ENCODE data around the gene SPSB2.
A peak's percentile ranks its signal among the peaks of the same experiment; 100 is the strongest.

SPSB2 gene

DNA sequence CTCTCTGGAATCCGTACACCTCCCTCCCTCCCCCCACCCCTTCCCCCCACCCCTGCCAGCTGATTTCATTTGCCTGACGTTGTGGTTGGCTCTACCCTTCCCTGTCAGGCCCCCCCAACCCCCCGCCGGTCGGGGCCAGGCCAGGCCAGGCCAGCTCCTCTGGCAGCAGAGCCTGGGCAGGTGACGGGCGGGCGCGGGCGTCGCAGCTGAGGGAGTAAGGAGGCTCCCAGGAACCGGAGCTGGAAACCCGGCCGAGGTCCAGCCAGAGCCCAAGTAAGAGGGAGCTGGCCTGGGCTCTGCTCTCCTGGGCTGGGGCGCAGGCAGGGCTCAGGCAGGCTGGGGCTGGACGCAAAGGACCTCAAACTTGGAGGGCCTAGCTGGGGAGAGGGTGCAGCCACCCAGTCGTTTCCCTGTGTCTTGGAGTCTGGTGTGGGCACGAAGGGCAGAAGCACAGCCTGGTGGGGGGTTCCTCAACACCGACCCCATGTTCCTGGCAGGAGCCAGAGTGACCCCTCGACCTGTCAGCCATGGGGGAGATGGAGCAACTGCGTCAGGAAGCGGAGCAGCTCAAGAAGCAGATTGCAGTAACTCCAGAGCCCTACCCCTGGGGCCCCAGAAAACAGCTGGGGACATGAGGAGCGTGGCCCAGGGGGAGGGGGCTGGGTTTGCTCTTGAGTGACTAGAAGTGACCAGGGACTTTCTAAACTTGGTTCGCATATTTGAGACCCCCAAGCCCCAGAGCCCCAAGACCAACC lies 32.2 kb downstream of the SPSB2 start, which contains the start of gene GNB3:
Gene GNB3, plus strand, starts transcription at position 165 of the 755 bp plus-strand sequence. Its CDS starts 363 bp downstream, at position 528.
- H3K27ac ChIP-seq (ENCODE audit: insufficient read depth in 1 of 2, low read depth in 1 of 2, low read length in 2 of 2, poor library complexity in 1 of 2, severe bottlenecking in 2 of 2) = no peak within 1 kb of the TSS
- 95% methylated on average over 17 of the region's 24 CpGs for WGBS (ENCODE audit: insufficient coverage)
- no peaks in the 10 kb centered on the region for H3K4me1 ChIP-seq (ENCODE audit: control extremely low read depth in 1 of 4, control insufficient read depth in 4 of 4, insufficient read depth in 4 of 4, low read length in 3 of 4)
- DNase-seq = no peak
- H3K4me3 ChIP-seq (ENCODE audit: control insufficient read depth in 1 of 7, extremely low read depth in 1 of 7, insufficient read depth in 4 of 7, low read depth in 2 of 7, low read length in 6 of 7) = no peak within 1 kb of the TSS
- CTCF ChIA-PET = interaction anchor here (0.7 to 2.3 kb wide), 5 partner anchors 10 to 217 kb away, joined by 3 to 6 read pairs (median 3); no protein-coding TSS in a partner anchor
- H3K9me3 ChIP-seq (ENCODE audit: control extremely low read depth in 1 of 5, control insufficient read depth in 4 of 5, insufficient read depth in 2 of 5, low read depth in 1 of 5, low read length in 4 of 5) = no peaks in the 10 kb centered on the region
- H3K36me3 ChIP-seq (ENCODE audit: control insufficient read depth in 4 of 4, insufficient read depth in 4 of 4, low read length in 3 of 4) = peaks cover 4 to 63% (median 14%) of the 10 kb centered on the region in 4 experiments
- POLR2A ChIA-PET = no interaction called here
- H3K27me3 ChIP-seq (replicated peaks in 2 of 5; ENCODE audit: control insufficient read depth in 4 of 5, insufficient read depth in 5 of 5, low read length in 4 of 5) = no peaks in the 10 kb centered on the region

GRCh38 chr12:6840330-6840729 lies 32.8 kb downstream of the SPSB2 start:
- Histone ChIP-seq H3K27me3 (replicated peaks in 2 of 5; ENCODE audit: control insufficient read depth in 4 of 5, insufficient read depth in 5 of 5, low read length in 4 of 5) (no peaks in the 10 kb centered on the region), H3K4me1 (ENCODE audit: control extremely low read depth in 1 of 4, control insufficient read depth in 4 of 4, insufficient read depth in 4 of 4, low read length in 3 of 4) (peaks cover 0 to 2% (median 0%) of the 10 kb centered on the region in 4 experiments), H3K9me3 (ENCODE audit: control extremely low read depth in 1 of 5, control insufficient read depth in 4 of 5, insufficient read depth in 2 of 5, low read depth in 1 of 5, low read length in 4 of 5) (no peaks in the 10 kb centered on the region), H3K27ac (ENCODE audit: insufficient read depth in 1 of 2, low read depth in 1 of 2, low read length in 2 of 2, poor library complexity in 1 of 2, severe bottlenecking in 2 of 2) (no peak overlapping the region), H3K36me3 (ENCODE audit: control insufficient read depth in 4 of 4, insufficient read depth in 4 of 4, low read length in 3 of 4) (peaks cover 4 to 57% (median 10%) of the 10 kb centered on the region in 4 experiments), H3K4me3 (ENCODE audit: control insufficient read depth in 1 of 7, extremely low read depth in 1 of 7, insufficient read depth in 4 of 7, low read depth in 2 of 7, low read length in 6 of 7) (no peak overlapping the region)
- peak in 2 of 3 donors; percentile 25 to 50 for DNase-seq
- CTCF ChIA-PET = interaction anchor here (1.1 to 2.3 kb wide), 4 partner anchors 10 to 216 kb away, joined by 3 to 6 read pairs (median 4); no protein-coding TSS in a partner anchor
- POLR2A ChIA-PET = no interaction called here
- WGBS (ENCODE audit: insufficient coverage) = 100% methylated on average over 1 of the region's 1 CpG

DNA sequence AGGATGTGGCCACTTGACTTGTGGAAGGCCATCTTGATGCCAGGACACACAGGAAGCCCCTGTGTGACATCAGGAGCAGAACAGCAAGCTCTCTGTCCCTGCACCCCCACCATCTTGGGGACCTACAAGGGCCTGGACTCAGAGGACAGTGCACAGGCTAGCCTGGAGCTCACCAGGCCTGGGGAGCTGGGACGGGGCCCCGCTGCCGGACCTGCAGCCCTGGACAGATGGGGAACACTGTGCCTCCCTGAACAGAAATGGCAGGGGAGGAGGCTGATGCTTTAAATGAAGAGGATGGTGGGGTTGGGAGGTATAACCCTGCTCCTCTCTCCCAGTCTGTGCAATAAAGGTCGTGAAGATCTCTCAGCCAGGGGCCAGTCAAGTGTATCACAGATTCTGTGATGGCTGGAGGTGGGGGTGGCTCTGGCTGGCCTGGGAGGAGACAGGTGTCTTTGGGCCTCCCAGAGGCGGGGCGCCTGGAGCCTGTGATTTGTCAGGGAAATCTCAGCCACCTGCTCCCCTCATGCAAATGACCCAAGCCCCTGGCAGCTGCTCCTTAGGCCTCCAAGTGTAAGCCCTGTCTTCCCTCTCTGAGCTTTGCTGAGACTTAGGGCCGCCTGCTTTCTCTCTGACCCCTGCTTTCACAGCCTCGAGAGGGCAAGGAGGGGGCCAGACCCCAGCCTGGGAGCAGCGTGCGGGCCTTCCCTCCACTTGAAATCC lies 33.5 kb downstream of the SPSB2 start:
- ChIA-PET CTCF (interaction anchor here (1.1 to 3.4 kb wide), 5 partner anchors 9 to 216 kb away, joined by 3 to 12 read pairs (median 6); partner anchors contain the start of gene MLF2), POLR2A (no interaction called here)
- Histone ChIP-seq H3K27me3 (replicated peaks in 2 of 5; ENCODE audit: control insufficient read depth in 4 of 5, insufficient read depth in 5 of 5, low read length in 4 of 5) (no peaks in the 10 kb centered on the region), H3K36me3 (ENCODE audit: control insufficient read depth in 4 of 4, insufficient read depth in 4 of 4, low read length in 3 of 4) (peaks cover 2 to 50% (median 8%) of the 10 kb centered on the region in 4 experiments), H3K4me1 (ENCODE audit: control extremely low read depth in 1 of 4, control insufficient read depth in 4 of 4, insufficient read depth in 4 of 4, low read length in 3 of 4) (peaks cover 0 to 2% (median 0%) of the 10 kb centered on the region in 4 experiments), H3K9me3 (ENCODE audit: control extremely low read depth in 1 of 5, control insufficient read depth in 4 of 5, insufficient read depth in 2 of 5, low read depth in 1 of 5, low read length in 4 of 5) (no peaks in the 10 kb centered on the region), H3K27ac (ENCODE audit: insufficient read depth in 1 of 2, low read depth in 1 of 2, low read length in 2 of 2, poor library complexity in 1 of 2, severe bottlenecking in 2 of 2) (no peak overlapping the region), H3K4me3 (ENCODE audit: control insufficient read depth in 1 of 7, extremely low read depth in 1 of 7, insufficient read depth in 4 of 7, low read depth in 2 of 7, low read length in 6 of 7) (no peak overlapping the region)
- no peak for DNase-seq
- WGBS (ENCODE audit: insufficient coverage) = 93% methylated on average over 8 of the region's 10 CpGs

DNA sequence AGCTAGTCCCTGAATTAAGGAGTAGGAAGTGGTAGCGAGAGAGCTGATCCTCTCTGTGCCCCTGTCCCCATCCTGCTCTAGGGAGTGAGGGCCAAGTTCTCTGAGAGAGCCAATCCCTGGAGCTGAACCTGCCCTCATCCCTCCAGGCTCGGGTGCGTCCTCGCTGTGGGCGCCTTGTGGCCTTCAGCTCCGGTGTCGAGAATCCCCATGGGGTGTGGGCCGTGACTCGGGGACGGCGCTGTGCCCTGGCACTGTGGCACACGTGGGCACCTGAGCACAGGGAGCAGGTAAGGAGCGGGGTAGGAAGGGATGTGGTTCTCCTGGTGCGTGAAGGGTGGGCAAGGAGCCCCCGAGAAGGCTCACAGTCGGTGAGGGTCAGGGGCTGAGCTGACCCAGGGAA lies 34.2 kb downstream of the SPSB2 start:
- DNase-seq = no peak
- CTCF ChIA-PET = interaction anchor here (1.5 to 3.4 kb wide), 4 partner anchors 8 to 85 kb away, joined by 4 to 12 read pairs (median 6); partner anchors contain the start of gene MLF2
- H3K27me3 ChIP-seq (replicated peaks in 2 of 5; ENCODE audit: control insufficient read depth in 4 of 5, insufficient read depth in 5 of 5, low read length in 4 of 5) = no peaks in the 10 kb centered on the region
- POLR2A ChIA-PET = no interaction called here
- no peaks in the 10 kb centered on the region for H3K9me3 ChIP-seq (ENCODE audit: control extremely low read depth in 1 of 5, control insufficient read depth in 4 of 5, insufficient read depth in 2 of 5, low read depth in 1 of 5, low read length in 4 of 5)
- H3K27ac ChIP-seq (ENCODE audit: insufficient read depth in 1 of 2, low read depth in 1 of 2, low read length in 2 of 2, poor library complexity in 1 of 2, severe bottlenecking in 2 of 2) = no peak overlapping the region
- H3K4me3 ChIP-seq (ENCODE audit: control insufficient read depth in 1 of 7, extremely low read depth in 1 of 7, insufficient read depth in 4 of 7, low read depth in 2 of 7, low read length in 6 of 7) = no peak overlapping the region
- H3K36me3 ChIP-seq (ENCODE audit: control insufficient read depth in 4 of 4, insufficient read depth in 4 of 4, low read length in 3 of 4) = peaks cover 2 to 52% (median 8%) of the 10 kb centered on the region in 4 experiments
- peaks cover 0 to 2% (median 0%) of the 10 kb centered on the region in 4 experiments for H3K4me1 ChIP-seq (ENCODE audit: control extremely low read depth in 1 of 4, control insufficient read depth in 4 of 4, insufficient read depth in 4 of 4, low read length in 3 of 4)
- WGBS (ENCODE audit: insufficient coverage) = 98% methylated on average over 13 of the region's 16 CpGs

DNA sequence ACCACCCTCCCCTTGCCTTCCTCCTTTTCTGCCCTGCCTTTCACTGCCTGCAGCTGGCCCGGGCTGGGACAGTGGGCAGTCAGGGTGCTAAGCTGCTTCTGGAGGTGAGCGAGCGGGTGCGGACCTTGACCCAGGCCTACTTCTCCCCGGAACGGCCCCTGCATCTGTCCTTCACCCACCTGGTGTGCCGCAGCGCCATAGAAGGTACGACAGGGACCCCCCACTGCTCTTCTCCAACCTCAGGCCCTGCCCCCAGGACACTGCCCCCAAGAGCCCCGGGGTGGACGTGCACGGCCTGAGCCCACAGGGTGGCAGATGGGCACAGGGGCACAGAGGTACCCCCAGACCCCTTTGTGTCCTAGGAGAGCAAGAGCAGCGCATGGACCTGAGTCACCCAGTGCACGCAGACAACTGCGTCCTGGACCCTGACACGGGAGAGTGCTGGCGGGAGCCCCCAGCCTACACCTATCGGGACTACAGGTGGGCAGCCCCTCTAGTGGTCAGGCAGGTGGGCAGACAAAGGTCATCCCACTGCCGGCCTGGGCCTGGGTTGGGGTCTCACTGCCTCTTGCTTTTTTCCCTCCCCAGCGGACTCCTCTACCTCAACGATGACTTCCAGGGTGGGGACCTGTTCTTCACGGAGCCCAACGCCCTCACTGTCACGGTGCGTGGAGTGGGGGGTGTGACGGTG lies 35.6 kb downstream of the SPSB2 start:
- Histone ChIP-seq H3K27ac (ENCODE audit: insufficient read depth in 1 of 2, low read depth in 1 of 2, low read length in 2 of 2, poor library complexity in 1 of 2, severe bottlenecking in 2 of 2) (no peak overlapping the region), H3K27me3 (replicated peaks in 2 of 5; ENCODE audit: control insufficient read depth in 4 of 5, insufficient read depth in 5 of 5, low read length in 4 of 5) (no peaks in the 10 kb centered on the region), H3K4me3 (ENCODE audit: control insufficient read depth in 1 of 7, extremely low read depth in 1 of 7, insufficient read depth in 4 of 7, low read depth in 2 of 7, low read length in 6 of 7) (no peak overlapping the region), H3K9me3 (ENCODE audit: control extremely low read depth in 1 of 5, control insufficient read depth in 4 of 5, insufficient read depth in 2 of 5, low read depth in 1 of 5, low read length in 4 of 5) (no peaks in the 10 kb centered on the region), H3K36me3 (ENCODE audit: control insufficient read depth in 4 of 4, insufficient read depth in 4 of 4, low read length in 3 of 4) (peaks cover 2 to 51% (median 6%) of the 10 kb centered on the region in 4 experiments), H3K4me1 (ENCODE audit: control extremely low read depth in 1 of 4, control insufficient read depth in 4 of 4, insufficient read depth in 4 of 4, low read length in 3 of 4) (peaks cover 0 to 2% (median 0%) of the 10 kb centered on the region in 4 experiments)
- ChIA-PET POLR2A (no interaction called here), CTCF (interaction anchor here (1.3 to 4.8 kb wide), 7 partner anchors 10 to 85 kb away, joined by 4 to 39 read pairs (median 7); partner anchors contain the start of genes CDCA3, MLF2 and USP5)
- DNase-seq = no peak
- 99% methylated on average over 22 of the region's 26 CpGs for WGBS (ENCODE audit: insufficient coverage)

- Histone ChIP-seq H3K27me3 (replicated peaks in 2 of 5; ENCODE audit: control insufficient read depth in 4 of 5, insufficient read depth in 5 of 5, low read length in 4 of 5) (no peaks in the 10 kb centered on the region), H3K27ac (ENCODE audit: insufficient read depth in 1 of 2, low read depth in 1 of 2, low read length in 2 of 2, poor library complexity in 1 of 2, severe bottlenecking in 2 of 2) (no peak overlapping the region), H3K36me3 (ENCODE audit: control insufficient read depth in 4 of 4, insufficient read depth in 4 of 4, low read length in 3 of 4) (peaks cover 2 to 56% (median 6%) of the 10 kb centered on the region in 4 experiments), H3K4me3 (ENCODE audit: control insufficient read depth in 1 of 7, extremely low read depth in 1 of 7, insufficient read depth in 4 of 7, low read depth in 2 of 7, low read length in 6 of 7) (no peak overlapping the region), H3K9me3 (ENCODE audit: control extremely low read depth in 1 of 5, control insufficient read depth in 4 of 5, insufficient read depth in 2 of 5, low read depth in 1 of 5, low read length in 4 of 5) (no peaks in the 10 kb centered on the region), H3K4me1 (ENCODE audit: control extremely low read depth in 1 of 4, control insufficient read depth in 4 of 4, insufficient read depth in 4 of 4, low read length in 3 of 4) (peaks cover 0 to 2% (median 0%) of the 10 kb centered on the region in 4 experiments)
- WGBS (ENCODE audit: insufficient coverage) = 95% methylated on average over 14 of the region's 16 CpGs
- no peak for DNase-seq
- ChIA-PET CTCF (interaction anchor here (1.1 to 5.1 kb wide), 11 partner anchors 7 to 84 kb away, joined by 3 to 39 read pairs (median 6); partner anchors contain the start of genes CDCA3, MLF2 and USP5), POLR2A (no interaction called here)
These were observed 36.3 kb downstream of the SPSB2 start for GRCh38 chr12:6836851-6837250.

All from common myeloid progenitor, CD34-positive (primary cell).